GM11168 (cell line): ENCODE measurements around the gene CLEC1A.

Experiments used
- in situ Hi-C: fragments of 300-500 bp; cut with MboI; formaldehyde crosslinking; loops from one replicate; pipeline ENCODE4 v1.12.0; 2022; ENCODE audit warnings: low sequenced_read_pairs; ENCODE audit not compliant: unreplicated experiment

The CLEC1A gene

GRCh38 chr12:10098791-10099190 is at the start of gene CLEC1A:
CLEC1A (minus strand) TSS chr12:10098985; CDS start chr12:10098922, 63 bp downstream.
- in situ Hi-C loops, result no loop called here

DNA sequence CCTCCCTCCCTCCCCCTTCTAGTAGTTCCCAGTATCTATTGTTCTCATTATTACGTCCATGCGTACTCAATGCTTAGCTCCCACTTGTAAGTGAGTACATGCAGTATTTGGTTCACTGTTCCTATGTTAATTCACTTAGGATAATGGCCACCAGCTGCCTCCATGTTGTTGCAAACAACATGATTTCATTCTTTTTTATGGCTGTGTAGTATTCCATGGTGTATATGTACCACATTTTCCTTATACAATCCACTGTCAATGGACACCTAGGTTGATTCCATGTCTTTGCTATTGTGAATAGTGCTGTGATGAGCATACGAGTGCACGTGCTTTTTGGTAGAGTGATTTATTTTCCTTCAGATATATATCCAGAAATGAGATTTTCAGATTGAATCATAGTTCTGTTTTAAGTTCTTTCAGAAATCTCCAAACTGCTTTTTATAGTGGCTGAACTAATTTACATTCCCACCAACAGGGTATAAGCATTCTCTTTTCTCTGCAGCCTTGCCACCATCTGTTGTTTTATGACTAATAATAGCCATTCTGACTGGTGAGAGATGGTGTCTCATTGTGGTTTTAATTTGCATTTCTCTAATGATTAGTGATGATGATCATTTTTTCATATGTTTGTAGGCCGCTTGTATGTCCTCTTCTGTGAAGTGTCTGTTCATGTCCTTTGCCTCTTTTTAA is 49.1 kb upstream of the CLEC1A start:
- in situ Hi-C loops, result loop anchor here (10.0 to 25.0 kb wide), 2 partner anchors 213 to 336 kb away; partner anchors contain the start of gene CLEC2A

DNA sequence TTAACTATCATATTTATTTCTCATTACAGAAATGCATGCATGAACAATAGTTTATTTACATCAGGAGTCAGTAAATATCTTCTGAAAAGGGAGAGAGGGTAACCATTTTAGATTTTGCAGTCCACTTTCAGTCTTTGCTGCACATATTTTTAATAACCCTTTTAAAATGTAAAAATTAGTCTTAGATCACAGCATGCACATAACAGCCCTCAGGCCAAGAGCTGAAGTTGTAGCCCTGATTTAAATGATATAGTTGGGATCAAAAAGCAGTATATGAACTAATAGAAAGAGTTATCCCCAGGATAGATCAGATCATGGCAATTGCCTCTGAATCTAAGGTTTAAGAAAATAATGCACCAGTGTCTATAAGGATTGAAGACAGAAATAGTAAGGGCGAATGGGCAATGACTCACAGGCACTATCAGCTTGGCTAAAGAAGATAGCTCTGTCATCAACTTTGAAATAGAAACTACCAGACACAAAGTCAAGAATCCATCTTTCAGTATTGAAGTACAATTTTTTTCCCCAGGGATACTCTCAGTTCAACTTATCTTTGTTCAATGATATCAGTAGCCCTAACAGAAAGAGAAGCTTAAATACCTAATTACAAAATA is 44.3 kb upstream of the CLEC1A start:
- in situ Hi-C loops, result loop anchor here (5.0 to 25.0 kb wide), 3 partner anchors 106 to 331 kb away; partner anchors contain the start of gene CLEC2A

- in situ Hi-C loops, result loop anchor here (5.0 to 25.0 kb wide), 3 partner anchors 103 to 328 kb away; partner anchors contain the start of gene CLEC2A
Measured at GRCh38 chr12:10140001-10140400, 41.2 kb upstream of the CLEC1A start.

DNA sequence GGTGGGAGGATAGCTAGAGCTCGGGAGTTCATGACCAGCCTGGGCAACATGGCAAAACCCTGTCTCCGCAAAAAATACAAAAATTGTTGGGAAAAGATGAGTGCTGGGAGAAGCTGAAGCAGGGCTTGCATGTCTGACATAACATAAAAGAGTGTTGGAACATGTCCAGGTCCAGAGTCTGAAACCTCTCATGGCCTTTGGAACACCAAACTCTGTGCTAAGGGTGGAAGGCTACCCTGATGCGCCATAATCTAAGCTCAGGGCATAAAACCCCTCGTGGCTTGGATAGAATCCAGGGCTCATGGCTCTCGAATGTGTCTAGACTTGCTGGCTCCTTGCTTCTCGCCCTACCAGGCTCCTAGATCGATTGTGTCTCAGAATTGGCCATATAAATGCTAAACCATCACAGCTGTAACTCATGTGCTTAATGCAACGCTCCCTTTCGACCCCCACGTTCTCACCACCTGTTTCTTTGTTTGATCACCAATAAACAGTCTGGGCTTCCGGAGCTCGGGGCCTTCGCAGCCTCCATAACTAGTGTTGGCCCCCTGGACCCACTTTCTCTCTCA is 37.9 kb upstream of the CLEC1A start:
- in situ Hi-C loops, result loop anchor here (25.0 kb wide), 1 partner anchor 324 kb away; no protein-coding TSS in a partner anchor

GRCh38 chr12:10135126-10135525 is 36.3 kb upstream of the CLEC1A start:
- in situ Hi-C loops, result loop anchor here (25.0 kb wide), 1 partner anchor 323 kb away; no protein-coding TSS in a partner anchor

DNA sequence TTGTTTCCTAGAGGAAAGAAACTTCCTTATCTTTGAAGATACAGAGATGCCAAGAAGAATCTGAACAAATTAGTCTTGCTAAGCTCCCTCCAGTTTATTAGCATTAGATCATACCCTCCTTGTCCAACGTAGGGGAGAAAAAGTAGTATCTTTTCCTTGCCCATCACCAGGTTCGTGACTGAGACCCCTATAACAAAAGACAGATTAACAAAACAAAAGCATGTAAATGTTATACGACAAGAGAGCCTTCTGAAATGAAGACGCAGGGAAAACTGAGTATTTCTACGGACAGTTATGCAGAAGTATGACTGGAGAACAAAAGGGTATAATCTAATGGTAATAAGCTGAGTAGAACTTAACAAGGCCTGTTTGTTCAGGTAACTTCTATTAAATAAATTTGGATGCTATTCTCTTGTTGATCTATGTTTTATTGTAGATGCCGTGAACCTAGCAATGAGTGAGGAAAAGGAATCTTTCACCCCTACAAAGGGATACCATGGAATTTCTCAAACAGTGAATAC is 34.1 kb upstream of the CLEC1A start:
- in situ Hi-C loops, result loop anchor here (25.0 kb wide), 1 partner anchor 321 kb away; no protein-coding TSS in a partner anchor

DNA sequence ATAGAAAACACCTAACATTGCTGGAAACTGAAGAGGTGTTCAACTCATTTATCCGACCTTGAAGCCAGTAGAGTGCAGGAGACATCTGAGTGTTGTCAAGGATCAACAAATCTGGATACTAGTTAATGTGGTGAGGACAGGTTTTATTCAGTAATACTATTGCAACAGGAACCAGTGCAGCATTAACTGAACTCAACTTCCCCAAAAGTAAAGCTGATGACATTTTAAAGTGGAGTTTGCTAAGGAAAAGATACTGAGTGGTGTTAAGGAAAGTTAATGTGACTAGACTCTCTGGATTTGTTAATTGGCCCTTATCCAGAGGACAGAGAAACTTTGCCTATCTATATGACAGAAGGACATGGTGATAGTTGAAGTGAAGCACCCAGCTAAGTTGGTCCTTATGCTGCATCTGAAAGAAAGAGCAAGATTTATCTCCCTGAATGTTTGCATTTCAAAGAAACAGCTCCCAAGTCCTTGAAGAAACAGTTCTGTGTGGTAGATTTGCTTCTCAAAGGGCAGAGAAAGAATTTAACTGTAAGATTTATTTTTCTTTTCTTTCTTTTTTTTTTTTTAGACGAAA is 32.4 kb upstream of the CLEC1A start:
- in situ Hi-C loops, result loop anchor here (25.0 kb wide), 1 partner anchor 319 kb away; no protein-coding TSS in a partner anchor

DNA sequence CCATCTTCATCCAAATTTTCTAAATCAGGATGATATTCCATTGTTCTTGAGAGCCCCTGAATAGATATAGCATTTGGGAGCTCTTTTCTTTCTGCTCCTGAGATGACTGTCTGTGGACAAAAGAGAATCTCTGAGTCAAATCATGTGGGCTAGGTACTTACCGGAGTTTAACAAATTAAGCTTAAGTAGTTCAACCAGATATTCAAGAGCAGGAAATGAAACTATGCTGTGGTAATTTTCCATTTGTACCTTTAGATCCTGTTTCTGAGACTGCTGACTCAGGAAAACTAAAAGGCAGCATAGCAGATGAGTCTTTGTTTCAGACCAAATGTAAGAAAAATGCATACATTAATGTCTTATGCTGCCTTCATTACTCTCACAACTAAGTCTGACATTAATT is 31.3 kb upstream of the CLEC1A start, which contains the start of gene CLEC7A:
Gene CLEC7A, minus strand, starts transcription at position 158 of the 400 bp plus-strand sequence. Its CDS starts 117 bp downstream, at position 41.
- in situ Hi-C loops, result loop anchor here (25.0 kb wide), 1 partner anchor 318 kb away; no protein-coding TSS in a partner anchor

DNA sequence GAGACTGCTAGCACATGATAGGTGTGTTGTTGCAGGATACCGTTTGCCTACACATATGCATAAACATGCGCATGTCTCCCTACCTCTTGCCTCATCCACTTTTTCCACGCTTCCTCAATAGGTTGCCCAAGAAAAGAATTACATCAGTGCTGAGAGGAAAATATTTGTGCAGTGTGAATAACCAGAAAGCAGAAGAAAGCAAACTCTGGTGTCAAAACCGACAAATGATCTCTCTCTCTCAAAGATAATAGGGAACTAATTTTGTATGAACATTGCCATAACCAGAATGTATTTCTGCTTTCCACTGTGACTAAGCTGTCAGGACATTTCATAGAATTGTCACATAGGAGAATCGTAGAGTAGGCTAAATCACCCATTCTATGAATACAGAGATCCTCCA is 29.9 kb upstream of the CLEC1A start:
- in situ Hi-C loops, result loop anchor here (25.0 kb wide), 1 partner anchor 316 kb away; no protein-coding TSS in a partner anchor

GRCh38 chr12:10126413-10126812 is 27.6 kb upstream of the CLEC1A start:
- in situ Hi-C loops, result loop anchor here (25.0 kb wide), 1 partner anchor 314 kb away; no protein-coding TSS in a partner anchor

DNA sequence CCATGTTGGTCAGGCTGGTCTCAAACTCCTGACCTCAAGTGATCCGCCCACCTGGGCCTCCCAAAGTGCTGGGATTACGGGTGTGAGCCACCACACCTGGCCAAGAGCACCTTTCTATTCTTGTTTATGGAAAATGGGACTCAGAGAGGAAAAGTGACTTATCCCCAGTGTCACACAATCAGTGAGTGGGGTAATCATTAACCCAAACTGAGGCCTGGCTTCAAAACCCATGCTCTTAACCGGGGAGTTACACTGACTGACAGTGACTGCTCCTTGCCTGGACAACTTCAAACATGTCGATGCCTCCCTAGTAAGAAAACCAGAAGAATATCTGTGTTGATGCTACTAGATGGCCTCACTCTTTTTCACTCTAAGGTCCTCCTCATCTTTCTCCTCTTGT is 23.9 kb upstream of the CLEC1A start:
- in situ Hi-C loops, result no loop called here

DNA sequence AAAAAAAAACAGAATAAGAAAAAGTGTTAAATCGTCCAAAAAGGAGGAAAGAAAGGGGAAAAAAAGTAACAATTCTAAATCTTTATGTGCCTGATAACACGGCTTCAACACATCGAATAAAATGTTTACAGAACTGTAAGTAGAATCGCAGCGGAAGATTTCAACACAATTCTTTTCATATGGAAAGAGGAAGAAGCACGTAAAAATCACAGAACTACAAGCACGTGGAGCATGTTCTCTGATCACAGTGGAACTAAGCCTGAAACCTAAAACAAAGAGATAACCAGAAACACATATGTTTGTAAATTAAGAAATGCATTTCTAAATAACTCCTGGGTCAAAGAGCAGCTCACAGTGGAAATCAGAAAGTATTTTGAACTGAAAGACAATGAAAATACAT is 22.5 kb upstream of the CLEC1A start:
- in situ Hi-C loops, result no loop called here

GRCh38 chr12:10119066-10119465 is 20.3 kb upstream of the CLEC1A start:
- in situ Hi-C loops, result no loop called here

GRCh38 chr12:10115890-10116289 is 17.1 kb upstream of the CLEC1A start:
- in situ Hi-C loops, result no loop called here

DNA sequence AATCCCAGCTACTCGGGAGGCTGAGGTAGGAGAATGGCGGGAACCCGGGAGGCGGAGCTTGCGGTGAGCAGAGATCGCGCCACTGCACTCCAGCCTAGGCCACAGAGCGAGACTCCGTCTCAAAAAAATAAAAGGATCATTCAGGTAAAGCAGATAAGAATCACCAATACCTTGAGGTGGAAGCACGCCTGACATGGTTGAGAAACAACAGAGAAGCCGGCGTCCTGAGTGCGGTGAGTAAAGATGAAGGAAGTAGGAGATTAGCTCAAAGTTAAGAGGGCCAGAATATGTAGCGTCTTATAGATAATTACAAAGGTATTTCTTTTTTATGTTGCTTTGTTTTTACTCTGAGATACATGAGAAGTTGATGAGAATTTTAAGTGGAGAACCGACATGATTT is 16.5 kb upstream of the CLEC1A start:
- in situ Hi-C loops, result no loop called here

- in situ Hi-C loops, result no loop called here
Measured at GRCh38 chr12:10113920-10114319, 15.1 kb upstream of the CLEC1A start.

GRCh38 chr12:10113075-10113474 is 14.3 kb upstream of the CLEC1A start:
- in situ Hi-C loops, result no loop called here

- in situ Hi-C loops, result no loop called here
Measured at GRCh38 chr12:10111451-10111850, 12.7 kb upstream of the CLEC1A start.

DNA sequence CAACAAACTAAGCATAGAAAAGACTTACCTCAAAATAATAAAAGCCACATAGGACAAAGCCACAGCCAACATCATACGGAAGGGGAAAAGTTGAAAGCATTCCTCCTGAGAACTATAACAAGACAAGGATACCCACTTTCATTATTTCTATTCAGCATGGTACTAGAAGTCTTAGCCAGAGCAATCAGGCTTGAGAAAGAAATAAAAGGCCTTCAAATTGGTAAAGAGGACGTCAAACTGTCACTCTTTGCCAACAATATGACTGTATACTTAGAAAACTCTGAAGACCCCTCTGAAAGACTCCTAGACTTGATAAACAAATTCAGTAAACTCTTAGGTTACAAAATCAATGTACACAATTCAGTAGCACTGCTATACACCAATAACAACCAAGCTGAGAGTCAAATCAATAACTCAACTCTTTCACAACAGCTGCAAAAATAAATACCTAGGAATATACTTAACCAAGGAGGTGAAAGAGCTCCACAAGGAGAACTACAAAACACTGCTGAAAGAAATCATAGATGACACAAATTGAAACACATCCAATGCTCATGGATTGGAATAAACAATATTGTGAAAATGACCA is 11.6 kb upstream of the CLEC1A start:
- in situ Hi-C loops, result no loop called here
